OCI-LY7 (cell line): ENCODE data around the gene RBKS.

Experiments
- EZH2phosphoT487 ChIP-seq: fragments of 200-600 bp; sonication (generic); IDR thresholded peaks from 2 replicates; pipeline ENCODE4 v1.6.1; 2018; ENCODE audit warnings: low read depth, borderline replicate concordance, mild to moderate bottlenecking, mixed run types, antibody characterized with exemption, low read length, moderate library complexity, mixed read lengths
- TF ChIP-seq, protein P1 (sequence below): fragments of 200-600 bp; sonication (generic); conservative IDR thresholded peaks from 2 replicates; pipeline ENCODE4 v1.5.1; 2014; ENCODE audit warnings: mild to moderate bottlenecking, antibody characterized with exemption, low read length, moderate library complexity, mixed read lengths

DNA sequence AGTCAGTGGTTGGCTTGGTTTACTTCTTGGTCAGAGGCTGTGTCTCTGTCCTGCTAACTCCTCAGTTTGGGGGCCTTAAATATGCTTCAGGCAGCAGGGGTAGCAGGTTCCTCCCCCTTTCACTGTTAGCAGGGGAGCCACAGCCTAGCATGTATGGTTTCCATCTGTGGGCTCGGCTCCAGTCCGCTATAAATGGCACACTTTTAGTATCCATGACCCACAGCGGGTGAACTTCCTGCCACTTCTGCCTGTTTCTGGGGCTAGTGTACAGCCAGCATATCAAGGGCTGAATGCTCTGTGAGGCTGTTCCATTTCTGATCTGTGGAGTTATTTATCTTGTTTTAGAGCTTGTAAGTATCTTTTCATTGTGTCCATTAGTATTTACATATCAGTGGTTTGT is 60.4 kb downstream of the RBKS start:
- TF ChIP-seq, protein P1, sequence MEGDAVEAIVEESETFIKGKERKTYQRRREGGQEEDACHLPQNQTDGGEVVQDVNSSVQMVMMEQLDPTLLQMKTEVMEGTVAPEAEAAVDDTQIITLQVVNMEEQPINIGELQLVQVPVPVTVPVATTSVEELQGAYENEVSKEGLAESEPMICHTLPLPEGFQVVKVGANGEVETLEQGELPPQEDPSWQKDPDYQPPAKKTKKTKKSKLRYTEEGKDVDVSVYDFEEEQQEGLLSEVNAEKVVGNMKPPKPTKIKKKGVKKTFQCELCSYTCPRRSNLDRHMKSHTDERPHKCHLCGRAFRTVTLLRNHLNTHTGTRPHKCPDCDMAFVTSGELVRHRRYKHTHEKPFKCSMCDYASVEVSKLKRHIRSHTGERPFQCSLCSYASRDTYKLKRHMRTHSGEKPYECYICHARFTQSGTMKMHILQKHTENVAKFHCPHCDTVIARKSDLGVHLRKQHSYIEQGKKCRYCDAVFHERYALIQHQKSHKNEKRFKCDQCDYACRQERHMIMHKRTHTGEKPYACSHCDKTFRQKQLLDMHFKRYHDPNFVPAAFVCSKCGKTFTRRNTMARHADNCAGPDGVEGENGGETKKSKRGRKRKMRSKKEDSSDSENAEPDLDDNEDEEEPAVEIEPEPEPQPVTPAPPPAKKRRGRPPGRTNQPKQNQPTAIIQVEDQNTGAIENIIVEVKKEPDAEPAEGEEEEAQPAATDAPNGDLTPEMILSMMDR: no peak
- TF ChIP-seq EZH2phosphoT487: no peak
